Glomerular endothelial cell (primary cell): ENCODE results near the gene ZNF436. TPM values are rescaled to one million over a fixed set of nuclear protein-coding genes. Genes with fewer than 3 reads are reported as not detected.
A peak's percentile ranks its signal among the peaks of the same experiment; 100 is the strongest.

Experiments
- DNase-seq: peaks from one replicate; pipeline ENCODE4 v3.0.0-alpha.2; 2011; ENCODE audit warnings: low read depth, low spot score; ENCODE audit errors: extremely low read depth
- total RNA-seq: library from RNA; depleted of rRNA; stranded (reverse); fragments of >200 nt; gene quantifications from 2 replicates; pipeline ENCODE4 v1.2.3, GENCODE V29; 2015

ZNF436 gene
- total RNA-seq, 1 donor from 2014 or later, result 22.9 TPM

DNA sequence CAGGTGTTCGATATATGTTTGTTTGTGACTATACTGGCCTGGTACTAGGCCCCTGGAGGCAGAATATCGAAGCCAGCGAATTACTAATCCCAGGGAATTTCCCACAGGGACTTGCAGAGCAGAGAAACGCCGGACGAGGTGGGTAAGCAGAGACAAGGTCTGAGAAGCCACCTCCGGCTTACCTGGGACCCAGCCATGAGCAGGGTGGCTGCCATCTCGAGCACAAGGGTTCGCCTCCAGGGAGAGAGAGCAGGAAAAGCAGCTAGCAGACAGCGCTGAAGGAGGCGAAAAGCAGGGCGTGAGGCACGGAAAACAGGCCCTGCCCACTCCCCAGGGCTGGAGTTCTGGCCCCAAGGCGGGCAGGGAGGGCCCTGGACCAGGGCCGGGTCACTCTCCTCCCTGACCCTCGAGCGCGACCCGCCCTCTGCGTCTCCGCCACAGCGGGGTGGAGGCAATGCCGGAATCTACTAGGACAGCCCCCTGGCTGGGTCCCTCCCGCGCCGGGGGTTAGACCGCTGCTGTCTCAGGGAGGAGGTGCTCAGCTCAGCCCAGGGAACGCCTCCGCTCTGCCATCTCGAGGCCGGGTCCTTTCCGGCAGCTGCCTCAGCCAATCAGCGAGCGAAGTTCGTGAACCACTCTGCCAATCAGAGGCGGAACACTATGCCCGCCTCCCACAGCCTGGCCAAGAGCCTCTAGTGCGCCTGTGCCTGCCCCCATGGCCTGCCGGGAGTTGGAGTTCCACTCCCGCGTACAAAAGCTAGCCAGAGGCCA, 1.7 kb downstream of the ZNF436 start:
- peak; percentile 89 for DNase-seq

DNA sequence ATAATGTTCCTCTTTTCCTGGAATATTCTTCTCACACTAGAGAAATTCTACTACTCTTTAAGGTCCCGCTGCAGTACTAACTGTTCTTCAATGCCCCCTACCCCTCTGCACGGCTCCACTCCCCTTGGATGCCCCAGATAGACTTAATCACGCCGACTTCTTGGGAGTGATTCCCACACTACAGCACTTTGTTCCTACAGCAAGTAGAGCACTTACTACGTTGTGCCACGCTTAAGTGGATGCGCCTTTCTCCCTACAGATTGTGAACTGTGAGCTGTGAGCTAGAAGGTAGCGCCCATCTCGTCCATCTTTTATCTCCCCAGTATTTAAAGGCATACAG, 2.2 kb downstream of the ZNF436 start:
- no peak for DNase-seq

DNA sequence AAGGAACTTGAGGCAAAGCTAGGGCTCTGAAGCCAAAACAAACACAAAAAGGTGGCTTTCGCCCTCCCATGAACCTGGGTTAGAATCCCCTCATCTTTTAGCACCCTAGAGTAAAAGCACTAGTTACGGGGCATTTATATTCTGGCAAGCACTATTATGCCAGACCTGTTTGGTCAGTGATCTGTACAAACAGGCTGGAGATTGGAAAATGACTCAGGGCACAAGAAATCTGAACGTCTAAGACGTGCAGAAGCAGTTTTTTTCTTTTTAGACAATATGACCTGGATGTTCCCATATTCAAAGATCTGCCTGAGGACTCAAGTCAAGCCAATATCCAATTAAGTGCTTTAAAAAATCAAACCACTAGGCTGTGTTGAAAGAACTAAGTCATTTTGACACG, 3.0 kb downstream of the ZNF436 start:
- no peak for DNase-seq

DNA sequence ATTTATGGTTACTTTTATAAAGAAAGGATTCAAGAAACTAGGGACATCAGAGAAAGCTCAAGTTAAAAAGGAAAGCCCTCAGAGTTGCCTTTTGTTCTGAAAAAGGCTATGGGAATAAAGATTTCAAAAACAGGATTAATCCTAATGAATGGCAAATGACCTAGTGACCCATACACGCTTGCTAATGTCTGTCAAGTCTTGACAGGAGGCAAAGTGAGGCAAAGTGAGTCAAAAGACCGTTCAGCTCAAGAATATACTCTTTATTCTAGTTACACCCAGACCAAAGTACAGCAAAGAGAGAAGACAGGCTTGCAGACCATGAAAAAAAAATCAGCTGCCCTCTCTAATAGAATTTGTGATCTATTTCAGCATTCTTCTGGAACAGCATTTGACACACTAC, 3.5 kb downstream of the ZNF436 start:
- DNase-seq, result no peak

DNA sequence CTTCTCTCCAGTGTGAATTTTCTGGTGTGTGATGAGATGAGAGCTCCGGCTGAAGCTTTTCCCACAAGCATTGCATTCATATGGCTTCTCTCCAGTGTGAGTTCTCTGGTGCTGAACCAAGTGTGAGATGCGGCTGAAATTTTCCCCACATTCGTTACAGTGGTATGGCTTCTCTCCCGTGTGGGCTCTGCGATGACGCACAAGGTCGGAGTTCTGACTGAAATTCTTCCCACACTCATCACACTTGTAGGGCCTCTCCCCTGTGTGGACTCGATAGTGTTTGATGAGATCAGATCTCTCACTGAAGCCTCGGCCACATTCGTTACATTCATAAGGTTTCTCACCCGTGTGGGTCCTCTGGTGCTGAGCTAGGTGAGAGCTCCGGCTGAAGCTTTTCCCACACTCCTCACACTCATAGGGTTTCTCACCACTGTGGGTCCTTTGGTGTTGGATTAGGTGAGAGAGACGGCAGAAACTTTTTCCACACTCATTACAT, 7.4 kb downstream of the ZNF436 start:
- no peak for DNase-seq

DNA sequence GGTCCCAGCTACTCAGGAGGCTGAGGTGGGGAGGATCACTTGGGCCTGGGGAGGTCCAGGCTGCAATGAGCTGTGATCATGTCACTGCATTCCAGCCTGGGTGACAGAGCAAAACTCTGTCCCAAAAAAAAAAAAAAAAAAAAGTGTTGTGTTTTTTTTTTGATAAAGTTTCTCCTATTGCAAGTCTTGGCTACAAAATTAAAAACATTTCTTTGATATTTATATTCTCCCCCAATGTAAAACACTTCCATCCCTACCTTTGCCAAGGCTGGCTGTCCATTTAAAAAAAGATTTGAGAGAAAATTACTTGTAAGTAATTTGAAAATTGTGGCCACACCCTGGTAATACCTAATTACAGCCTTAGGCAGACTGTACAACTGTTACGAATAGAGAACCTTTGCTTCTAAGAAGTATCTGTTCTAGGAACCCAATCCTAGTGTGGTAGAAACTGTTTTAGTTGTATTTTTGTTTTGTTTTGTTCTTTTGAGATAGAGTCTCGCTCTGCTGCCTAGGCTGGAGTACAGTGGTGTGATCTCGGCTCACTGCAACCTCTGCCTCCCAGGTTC, 11.2 kb downstream of the ZNF436 start:
- DNase-seq, result no peak

DNA sequence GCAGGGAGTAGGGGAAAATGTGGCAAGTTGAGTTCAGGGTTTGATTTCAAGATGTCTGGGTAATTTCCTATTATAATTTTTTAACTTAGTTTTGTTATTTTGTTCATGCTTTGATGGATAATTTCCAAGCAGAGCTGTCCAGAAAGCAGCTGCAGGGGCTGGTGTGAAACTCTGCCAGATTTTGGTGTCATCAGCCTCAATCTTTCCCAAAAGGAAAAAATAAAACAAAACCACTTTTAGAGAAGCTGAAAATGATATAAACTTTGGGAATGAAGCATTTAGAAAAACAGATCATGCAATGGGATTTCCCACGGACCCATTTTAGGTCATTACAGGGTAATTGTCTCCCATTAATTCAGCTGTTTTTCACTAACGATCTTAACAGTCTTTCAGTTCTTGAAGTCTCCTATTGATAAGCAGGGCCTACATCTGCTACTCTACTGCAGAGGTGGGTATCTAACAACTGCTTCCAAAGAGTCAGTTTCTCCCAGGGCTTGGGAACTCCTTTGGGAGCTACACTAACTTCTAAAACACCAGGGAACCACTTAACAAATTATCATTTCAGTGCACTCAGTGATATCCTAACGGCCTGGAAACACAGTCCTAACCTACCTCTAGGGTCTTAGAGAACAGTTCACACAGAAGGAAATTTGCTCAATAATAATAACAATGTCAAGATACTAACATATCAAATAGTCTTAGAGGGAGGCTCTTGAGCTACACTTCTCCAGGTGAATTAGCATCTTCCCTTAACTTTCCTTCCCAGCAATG, 12.3 kb downstream of the ZNF436 start:
- no peak for DNase-seq

DNA sequence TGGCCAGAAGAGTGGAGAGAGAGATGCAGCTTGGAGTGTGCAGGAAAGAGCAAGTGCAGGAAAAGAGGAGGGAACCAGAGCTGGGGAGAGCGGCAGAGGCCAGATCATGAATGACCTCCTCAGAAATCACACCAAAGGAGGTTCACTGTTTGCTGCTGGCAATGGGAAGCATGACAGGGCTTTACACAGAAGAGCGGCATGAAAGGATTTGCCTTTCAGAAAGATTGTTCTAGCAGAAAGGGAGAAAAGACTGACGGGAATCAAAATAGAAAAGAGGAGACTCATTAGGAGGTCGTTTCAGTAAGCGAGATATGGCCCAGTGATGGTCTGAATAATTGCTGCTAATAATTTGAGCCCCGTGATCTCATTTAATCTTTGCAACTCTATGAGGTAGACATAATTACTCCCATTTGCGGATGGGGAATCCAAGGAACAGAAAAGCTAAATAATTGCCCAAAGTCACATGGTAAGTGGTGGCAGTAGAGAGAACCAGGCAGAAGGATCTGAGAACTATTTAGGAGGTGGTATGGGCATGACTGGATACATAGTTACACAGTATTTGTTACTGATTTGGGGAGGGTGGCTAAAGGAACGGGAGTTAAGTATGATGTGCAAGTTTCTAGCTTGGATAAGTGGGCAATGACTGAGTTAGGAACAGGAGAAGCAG, 13.0 kb downstream of the ZNF436 start:
- DNase-seq, result no peak

DNA sequence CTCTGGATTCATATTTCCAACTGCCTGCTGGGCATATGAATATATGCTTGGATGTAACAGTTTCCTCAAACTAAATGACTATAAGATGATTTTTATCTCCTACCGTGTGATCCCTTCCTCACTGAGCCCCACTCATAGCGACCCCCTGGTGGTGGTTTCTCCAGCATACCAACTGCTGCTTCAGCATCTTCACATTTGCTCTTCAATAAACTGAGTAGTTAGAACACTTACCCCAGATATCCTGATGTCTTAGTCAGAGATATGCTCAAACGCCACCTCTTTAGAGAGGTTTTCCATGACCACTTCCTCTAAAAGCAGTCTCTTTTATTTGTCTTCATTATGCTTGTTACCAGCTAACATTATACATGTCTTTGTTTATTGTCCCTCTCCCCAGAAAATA, 15.4 kb downstream of the ZNF436 start:
- no peak for DNase-seq

DNA sequence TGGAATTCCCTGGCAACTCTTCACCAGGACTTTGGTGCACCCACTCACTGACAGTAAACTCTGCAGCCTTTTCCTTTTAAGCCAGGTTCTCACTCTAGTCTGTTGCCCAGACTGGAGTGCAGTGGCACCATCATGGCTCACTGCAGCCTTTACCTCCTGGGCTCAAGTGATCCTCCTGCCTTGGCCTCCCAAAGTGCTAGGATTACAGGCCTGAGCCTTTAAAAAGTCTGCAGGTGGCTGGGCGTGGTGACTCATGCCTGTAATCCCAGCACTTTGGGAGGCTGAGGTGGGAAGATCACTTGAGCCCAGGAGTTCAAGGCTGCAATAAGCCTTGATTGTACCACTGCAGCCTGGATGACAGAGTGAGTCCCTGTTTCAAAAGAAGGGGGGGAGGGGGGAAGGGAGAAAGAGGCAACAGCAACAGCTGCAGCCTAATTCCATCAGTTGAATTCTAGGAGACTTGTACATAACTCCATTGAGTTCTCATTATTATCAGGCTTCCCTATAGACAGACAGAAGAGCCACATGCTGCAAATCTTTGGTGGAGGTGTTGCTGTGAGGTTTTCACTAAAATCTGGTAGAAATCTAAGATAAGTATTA, 17.4 kb downstream of the ZNF436 start:
- no peak for DNase-seq

DNA sequence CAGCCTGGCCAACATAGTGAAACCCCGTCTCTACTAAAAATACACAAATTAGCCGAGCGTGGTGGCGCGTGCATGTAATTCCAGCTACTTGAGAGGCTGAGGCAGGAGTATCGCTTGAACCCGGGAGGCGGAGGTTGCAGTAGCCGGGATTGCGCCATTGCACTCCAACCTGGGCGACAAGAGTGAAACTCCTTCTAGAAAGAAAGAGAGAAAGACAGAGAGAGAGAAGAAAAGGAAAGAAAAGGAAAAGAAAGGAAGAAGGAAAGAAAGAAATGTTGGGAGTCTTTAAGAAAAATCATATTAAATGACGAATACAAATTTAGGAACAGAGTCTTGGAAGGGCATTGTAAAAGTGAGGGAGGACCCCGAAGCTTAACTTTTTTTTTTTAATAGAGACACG, 23.7 kb downstream of the ZNF436 start:
- no peak for DNase-seq

DNA sequence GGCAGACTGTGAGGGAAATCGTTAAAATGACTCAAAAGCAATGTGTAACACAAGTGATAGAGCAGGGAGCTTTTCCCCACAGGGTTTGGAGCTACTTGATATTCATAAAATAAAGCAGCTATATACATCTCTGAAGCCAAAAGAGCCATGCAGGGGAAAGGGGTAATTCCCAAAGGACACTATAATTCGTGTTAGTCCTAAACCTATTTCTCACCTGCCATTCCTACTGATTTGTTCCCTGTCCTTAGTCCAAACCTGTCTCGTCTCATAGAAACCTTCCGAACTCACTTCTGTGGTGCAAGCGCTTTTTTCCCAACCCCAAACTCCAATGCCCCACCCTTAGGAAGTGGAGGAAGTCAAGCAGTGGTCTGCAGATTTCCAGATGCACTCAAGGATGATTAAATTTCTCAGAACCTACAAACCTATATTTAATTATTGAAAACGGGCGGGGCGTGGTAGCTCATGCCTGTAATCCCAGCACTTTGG, 24.6 kb downstream of the ZNF436 start:
- no peak for DNase-seq

DNA sequence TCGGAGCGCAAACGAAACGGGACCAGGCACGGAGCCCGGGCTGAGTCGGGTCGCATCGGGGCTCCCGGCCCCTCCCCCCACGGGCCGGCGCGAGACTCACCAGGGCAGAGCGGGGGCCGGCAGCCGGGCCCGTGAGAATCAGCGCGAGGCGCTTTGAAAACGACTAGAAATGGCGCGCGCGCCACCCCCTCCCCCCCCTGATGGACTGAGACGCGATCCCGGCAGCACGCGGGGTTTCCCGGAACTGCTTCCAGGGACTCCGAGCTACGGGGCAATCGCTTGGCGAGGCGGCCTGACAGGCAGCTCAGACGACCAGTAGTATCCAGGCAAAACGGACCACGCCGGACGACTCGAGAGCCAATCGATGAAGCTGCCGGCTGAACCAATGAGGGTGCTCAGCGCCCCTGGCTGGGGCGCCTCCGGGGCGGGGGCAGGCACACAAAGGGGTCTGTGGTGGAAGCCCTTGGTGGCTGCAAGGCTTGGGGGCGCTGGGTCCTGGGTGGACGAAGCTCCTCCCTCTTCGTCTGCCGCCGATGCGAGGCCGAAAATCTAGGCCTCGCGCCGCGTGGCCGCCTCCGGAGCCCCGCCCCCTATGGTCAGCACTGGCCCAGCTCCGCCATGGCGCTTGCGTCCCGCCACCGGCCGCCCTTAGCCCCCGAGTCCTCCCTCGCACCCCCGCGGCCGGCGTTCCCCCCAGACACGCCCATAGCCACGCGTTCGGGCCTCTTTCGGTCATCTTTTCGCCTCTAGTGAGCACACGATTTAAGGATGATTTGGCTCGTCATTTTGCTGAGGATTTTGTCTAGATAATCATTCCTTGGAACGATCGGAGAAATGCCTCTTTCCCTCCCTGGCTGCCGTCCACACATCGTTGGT, 25.3 kb downstream of the ZNF436 start, which contains the start of gene HNRNPR:
Gene HNRNPR, minus strand, starts transcription at position 174 of the 876 bp plus-strand sequence. CDS start 3,276 bp downstream, outside the sequence.
- peak; percentile 98 for DNase-seq

DNA sequence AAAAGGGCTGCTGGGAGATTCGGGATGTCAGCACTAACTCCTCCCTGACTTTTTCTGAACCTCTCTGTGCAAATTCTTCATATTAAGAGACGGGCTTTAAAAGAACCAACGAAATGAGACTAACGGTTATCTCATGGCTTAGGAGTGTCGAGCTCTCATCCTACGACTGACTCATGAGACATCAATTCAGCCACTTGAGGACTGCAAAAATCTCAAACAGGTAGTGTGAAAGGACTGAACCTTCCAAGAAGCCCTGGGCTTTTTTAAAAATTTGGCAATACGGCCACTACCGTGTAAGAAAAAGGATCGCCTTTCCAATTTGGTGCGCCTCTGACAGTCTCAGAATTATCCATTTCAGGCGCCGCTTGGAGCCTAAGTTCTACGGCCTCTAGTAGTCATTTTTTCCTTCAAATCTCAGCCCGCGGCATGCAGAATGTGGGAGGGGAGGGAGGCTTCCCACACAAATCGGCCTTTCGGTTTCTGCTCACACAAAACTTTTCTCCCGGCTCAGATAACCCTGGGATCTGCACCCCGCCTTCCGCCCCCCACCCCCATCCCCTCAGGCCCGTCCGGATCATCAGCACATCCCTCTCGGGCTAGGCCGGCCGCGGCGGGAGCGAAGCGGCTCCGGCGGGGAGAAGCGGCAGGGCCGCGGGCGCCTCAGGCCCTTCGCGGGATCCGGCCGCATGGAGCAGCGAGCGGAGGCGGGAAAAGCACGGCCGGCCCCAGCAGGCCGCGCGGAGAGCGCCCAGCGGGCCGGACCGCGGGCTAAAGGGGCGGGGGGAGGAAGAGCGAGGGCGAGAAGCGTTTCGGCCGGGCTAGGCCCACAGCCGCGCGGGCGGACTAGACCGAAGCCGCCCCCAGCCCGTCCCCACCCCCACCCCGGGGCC, 26.2 kb downstream of the ZNF436 start:
- no peak for DNase-seq

DNA sequence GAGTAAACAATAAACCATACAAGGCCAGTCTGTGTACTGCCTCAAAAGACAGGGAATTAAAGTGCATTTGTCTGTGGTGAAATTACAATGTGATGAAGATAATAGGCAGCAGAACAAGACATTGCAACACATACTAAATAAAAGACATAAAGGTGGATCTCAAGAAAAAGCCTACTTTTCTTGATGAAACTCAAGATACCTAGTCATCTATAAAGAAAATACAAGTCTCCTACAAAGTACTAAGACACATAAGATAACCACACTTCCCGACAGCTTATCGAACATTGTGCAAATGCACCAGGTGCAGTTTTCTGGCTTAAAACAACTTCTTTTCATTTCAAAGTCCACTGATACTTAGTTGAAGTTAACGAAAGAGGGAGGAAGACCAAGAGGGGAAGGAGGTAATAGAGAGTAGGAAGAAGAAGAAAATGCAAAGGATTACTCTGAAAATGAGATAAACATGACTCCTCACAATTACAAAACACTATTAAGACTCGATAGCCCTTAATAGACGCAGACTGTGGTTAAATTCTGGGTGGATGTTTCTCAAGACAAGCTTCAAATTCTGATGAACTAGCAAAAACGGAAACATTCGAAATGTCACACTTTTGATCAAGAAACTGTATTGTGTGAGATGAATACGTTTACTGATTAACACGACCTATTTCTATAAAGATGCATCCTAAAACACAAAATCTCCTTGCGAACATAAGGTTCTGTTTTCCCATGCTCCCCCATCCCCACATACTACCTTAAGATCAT, 27.5 kb downstream of the ZNF436 start:
- DNase-seq, result no peak

DNA sequence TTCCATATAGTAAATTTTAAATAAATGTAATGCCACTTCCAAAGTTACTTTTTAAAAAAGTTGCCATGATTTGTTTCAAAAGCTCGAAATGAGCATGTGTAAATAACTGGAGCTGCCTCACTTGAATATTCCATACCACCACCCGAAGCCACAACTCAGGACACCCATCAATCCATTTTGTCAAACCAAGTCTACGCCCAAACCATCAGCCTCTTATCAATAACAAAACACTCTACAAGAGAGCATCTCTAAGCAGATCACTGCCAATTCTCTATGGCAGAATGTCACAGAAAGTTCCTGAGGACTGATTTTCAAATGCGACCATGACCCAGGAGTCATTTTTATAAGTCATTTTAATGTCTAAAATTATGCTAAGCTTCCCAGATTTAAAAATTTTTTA, 30.0 kb downstream of the ZNF436 start:
- DNase-seq, result no peak

DNA sequence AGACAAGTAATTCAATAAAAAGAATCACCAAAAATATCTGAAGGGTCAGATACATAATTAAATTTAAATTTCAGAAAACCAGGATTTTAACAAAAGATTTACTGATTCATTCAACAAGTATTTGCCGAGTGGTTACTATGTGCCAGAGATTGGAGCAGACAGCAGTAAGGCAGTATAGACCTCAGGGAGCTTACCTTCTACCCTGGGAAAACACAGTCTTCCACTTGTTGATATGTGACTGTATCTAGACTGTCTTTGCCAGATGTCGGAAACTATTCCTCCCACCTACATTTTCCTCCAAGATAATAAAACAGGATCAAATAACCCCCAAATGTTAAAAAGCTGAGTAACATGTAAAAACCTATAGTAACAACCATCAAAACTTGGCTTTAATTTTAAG, 31.8 kb downstream of the ZNF436 start:
- no peak for DNase-seq

DNA sequence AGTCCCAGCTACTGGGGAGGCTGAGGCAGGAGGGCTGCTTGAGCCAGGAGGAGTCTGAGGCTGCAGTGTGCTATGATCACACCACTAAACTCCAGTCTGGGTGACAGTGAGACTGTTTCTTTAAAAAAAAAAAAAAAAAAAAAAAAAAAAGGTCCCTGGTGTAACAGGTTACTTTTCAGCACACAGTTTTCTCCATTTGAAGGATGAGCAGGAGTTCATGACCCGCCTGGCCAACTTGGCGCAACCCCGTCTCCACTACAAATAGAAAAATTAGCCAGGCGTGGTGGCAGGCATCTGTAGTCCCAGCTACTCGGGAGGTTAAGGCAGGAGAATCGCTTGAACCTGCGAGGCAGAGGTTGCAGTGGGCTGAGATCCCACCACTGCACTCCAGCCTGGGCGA, 37.9 kb downstream of the ZNF436 start:
- DNase-seq, result no peak
